COR-L47 (cell line): ENCODE measurements around the gene SLC6A3.
"Not testable (repeated sequence)": the region's sequence is repeated elsewhere in the genome, so short reads cannot be mapped to it uniquely, and the experiment has no call there.

ENCODE experiments used
- DNase-seq: peaks from one replicate; lab custom pipeline; 2025; lab: John Stamatoyannopoulos, UW

SLC6A3 gene

DNA sequence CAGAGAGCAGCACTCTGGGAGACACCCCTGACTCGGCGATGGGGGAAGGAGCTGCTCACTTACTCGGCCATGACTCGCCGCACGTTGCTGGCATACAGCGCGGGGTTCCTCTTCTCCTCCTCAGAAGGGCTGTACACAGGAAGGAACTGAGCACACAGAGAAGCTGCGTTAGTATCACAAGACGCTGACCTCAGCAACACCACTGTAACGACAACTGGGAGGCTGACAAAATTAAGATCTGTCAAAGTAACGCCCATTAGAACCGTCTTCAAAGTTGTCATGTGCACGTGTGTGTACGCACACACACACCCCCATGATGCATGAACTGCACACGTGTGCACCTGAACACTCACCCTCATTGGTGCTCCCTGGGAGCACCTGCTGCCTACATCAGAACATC is 32.1 kb upstream of the SLC6A3 start:
- no peak for DNase-seq

GRCh38 chr5:1476967-1477310 is 31.7 kb upstream of the SLC6A3 start:
- no peak for DNase-seq

DNA sequence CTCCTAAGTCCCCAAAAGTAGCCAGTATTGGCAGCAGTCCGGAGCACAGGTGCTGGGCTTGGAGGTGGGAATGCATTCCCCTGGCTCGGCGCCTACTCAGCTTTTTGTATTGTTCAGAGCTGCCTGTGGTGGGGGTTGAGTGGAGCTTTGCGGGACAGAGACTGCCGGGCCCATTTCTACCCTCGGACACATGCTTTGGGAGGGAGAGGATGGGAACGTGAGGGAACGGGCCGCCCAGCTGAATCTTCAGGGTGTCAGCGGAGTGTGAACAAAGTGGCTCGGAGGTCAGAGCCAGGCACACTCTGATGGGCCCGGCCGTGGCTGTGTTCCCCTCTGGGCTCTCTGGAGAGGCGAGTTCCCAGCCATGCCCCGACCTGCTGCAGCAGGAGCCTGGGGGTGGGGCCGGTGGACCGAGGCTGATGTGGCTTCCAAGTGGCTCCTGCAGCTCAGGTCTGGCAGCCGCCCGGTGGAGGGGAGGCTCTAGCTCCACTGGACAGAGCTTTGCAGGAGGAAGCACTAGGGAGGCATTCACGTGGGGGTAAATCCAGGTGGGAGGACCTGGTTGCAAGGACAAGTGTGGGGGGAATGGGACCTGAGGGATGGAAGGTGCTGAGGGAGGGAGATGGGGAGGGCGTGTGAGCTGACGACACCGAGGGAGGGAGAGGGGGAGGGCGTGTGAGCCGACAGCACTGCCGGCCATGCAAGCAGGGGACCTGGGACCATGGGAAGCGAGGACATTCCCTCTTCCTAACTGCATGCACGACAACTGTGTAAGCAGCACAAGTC is 31.1 kb upstream of the SLC6A3 start:
- no peak for DNase-seq

GRCh38 chr5:1475544-1475900 is 30.3 kb upstream of the SLC6A3 start:
- DNase-seq, result not testable (repeated sequence)

DNA sequence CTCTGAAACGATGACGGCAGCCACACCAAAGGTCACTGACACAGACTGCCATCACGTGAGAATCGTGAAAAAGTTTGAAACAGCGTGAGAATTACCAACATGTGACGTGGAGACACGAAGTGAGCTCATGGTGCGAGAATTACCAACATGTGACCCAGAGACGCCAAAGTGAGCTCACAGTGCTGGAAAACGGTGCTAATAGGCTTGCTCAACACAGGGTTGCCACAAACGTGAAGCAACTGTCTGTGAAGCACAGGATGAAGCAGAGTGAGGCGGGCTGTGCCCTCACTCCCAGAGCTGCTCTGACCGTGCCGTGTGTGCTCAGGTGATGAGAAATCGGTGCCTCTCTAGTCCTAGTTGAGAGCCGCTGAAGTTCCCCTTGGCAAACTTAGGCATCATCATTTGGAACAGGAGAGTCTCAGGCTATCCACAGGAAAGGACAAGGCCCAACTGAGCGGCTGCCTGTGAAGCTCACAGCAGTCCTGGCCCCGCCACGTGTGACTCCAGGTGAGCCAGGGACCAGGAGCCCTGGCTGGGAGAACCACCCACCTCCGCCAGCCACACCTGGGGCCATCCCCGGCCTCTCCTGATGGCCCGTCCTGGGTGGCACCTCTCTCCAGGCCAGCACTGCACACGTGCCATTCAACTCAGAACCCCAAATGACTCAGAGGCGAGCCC is 29.8 kb upstream of the SLC6A3 start:
- DNase-seq, result no peak

- no peak for DNase-seq
Measured at GRCh38 chr5:1474183-1474839, 29.1 kb upstream of the SLC6A3 start.

- DNase-seq, result no peak
Measured at GRCh38 chr5:1473746-1474145, 28.5 kb upstream of the SLC6A3 start.

GRCh38 chr5:1472964-1473628 is 27.9 kb upstream of the SLC6A3 start:
- no peak for DNase-seq

DNA sequence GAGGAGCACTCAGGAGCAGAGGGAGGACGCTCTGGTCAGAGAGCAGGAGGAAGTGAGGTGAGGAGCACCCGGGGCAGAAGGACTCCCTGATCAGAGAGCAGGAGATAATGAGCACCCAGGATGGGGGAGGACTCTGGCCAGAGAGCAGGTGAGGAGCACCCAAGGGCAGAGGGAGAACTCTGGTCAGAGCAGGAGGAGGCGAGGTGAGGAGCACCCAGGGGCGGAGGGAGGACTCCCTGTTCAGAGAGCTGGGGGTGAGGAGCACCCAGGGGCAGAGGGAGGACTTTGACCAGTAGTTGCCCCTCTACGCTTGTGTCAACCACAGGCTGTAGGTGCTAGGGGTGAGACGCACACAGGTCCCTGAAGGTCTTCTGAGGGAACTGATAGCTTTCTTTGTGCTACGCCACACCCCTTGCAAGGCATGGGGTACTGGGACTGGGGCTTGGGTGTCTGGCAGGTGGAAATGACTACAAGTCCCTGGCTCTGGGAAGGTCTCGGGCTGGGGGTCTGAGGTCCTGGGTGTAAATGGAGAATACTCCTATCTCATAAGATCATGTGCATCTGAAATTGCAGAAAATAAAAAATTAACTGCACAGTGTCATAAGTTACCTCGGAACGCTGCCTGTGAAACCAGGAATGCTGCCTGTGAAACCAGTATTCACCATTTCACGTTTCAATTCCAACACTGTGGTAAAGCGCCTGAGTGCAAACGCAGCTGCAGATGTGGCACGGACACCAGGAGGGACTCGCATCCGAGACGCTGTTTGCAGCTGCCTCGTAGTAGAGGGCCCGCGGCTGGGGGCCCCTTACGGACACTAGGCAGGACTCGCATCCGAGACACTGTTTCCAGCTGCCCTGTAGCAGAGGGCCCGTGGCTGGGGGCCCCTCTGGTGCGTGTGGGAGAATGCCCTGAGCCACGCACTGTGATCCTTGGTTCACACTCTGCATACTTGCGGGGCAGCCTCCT is 27.0 kb upstream of the SLC6A3 start:
- DNase-seq, result no peak

DNA sequence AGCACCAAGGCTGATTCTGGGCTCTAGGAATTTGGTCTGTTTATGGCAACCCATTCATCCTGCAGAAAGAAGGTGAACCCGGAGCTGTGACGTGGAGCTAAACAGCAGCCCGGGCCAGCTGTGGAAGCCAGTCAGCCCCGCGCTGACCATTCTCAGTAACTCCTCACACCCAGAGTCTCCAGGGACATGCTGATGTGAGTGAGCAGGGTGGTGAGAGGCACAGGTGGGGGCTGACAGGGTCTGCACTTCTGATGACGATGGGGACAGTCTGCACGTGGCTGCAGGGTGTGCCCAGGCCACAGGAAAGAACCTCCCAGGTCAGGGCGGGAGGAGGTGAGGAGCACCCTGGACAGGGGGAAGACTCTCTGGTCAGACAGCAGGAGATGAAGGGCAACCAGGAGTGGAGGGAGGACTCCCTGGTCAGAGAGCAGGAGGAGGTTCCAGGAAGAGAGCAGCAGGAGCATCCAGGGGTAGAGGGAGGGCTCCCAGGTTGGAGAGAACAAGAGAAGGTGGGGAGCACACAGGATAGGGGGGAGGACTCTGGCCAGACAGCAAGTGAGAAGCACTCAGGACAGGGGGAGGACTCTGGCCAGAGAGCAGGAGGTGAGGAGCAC is 26.1 kb upstream of the SLC6A3 start:
- no peak for DNase-seq

- DNase-seq, result no peak
Measured at GRCh38 chr5:1470762-1471211, 25.5 kb upstream of the SLC6A3 start.

DNA sequence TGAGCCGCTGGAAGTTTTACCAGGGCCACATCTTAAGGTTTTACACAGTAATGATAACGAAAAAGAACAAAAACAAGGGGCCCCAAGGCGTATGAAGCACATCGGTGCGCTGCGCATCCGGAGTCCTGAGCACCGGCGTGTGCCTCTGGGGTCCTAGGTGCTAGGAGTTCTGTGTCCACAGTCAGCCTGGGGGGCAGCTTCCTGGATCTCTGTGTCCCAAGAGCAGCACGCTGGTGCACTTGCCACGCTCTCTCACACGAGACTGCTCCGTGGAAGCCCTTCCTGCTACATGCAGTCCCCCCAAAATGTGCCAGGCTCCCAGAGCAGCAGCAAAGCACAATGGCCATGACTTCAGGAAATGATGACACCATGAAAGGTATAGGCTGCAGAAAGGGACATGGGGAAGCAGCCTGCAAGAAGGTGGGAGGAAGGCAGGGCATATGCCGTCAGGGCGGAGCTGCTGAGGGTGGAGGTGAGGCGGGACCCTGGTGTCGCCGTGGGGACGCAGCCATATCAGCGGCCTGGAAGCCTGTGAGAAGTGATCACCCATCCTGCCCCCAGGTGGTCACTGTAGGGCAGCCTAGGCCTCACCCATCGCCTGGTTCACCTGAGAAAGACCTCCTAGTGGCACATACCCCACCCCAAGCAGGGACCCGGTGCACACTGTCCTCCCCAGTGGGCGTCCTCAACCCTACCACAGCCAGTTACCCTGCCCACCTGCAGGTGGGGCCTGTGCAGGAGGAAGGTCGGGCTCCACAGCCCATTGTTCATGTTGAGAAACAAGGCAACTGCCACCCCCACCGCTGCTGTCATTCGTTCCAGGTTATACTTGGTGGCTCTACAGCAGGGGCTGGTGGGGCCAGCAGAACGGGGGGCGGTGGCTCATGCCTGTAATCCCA is 23.6 kb upstream of the SLC6A3 start:
- DNase-seq, result no peak

DNA sequence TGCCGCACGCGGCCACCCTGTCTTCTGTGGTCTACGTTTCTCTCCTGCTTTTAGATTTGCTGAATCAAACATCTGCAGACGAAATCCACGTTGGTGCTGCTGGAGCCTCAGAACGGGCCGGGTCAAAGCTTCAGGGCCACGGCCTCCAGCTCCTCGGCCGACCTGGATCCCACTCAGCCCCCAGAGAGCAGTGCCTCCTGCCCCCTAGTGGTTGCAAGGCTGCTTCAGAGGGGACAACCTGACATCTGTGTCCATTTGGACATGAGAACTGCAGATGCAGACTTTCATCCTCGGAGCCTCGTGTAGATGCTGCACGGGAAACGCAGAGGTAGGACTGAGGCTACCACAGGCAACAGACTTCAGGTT is 23.0 kb upstream of the SLC6A3 start:
- no peak for DNase-seq

- DNase-seq, result no peak
Measured at GRCh38 chr5:1467341-1468246, 22.4 kb upstream of the SLC6A3 start.

GRCh38 chr5:1466631-1467265 is 21.5 kb upstream of the SLC6A3 start:
- no peak for DNase-seq

- no peak for DNase-seq
Measured at GRCh38 chr5:1465966-1466471, 20.8 kb upstream of the SLC6A3 start.

DNA sequence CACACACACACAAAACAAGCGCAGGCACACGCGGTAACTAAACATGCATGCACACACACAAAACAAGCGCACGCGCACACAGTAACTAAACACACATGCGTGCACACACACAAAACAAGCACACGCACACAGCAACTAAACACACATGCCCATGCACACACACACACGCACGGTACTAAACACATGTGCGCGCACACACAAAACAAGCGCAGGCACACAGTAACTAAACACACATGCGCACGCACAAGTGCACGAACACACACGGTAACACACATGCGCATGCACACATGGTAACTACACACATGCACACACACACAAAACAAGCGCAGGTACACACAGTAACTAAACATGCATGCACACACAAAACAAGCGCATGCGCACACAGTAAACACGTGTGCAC is 19.9 kb upstream of the SLC6A3 start:
- DNase-seq, result no peak

GRCh38 chr5:1464511-1464910 is 19.3 kb upstream of the SLC6A3 start:
- no peak for DNase-seq
